Measurements from ENCODE around the gene ZNF205. TPM values are rescaled to one million over a fixed set of nuclear protein-coding genes. Genes with fewer than 3 reads are reported as not detected.

ZNF205 gene
- total and polyA plus RNA-seq, 2 of the 13 experiments (the other 11 are each of a cell fraction or from before 2014, with no cell fraction given): 5.8 to 10.2 TPM

DNA sequence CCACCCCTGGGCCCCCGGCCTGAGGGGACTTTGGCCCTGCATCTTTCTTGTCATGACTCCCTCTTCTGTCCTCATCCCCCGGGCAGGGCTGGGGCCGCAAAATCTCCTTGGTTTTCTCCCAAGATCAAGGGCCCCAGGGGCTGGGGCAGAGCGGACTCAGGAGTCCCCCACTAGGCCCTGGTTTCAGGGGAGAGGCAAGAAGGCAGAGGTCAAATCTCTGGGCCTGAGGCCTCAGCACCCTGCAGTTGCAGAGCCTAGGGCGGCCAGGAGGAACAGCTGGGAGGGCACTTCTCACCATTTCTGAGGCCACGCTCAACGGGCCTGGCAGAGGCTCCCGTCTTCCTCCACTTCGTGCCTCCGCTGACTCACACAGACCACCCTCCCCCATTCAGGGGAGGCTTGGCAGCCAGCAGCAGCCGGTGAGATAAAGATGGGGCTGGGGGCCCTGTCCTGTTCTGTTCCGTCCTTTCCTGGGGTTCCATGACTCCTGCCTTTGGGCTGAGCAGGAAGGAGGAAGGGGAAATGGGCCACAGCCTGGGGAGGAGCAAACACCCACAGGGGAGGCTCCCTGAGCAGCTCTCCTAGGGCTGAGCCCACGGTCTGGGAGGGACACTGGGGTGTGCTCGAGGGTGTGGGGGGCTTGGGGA, 25.7 kb upstream of the ZNF205 start (continued):
- TF ChIP-seq UBTF (CRISPR knock-in tag; IDR thresholded peaks at IDR 0.05) (peak; percentile 63), ZNF232 (CRISPR knock-in tag; IDR thresholded peaks at IDR 0.05; ENCODE audit: borderline replicate concordance) (peak; percentile 40; the same call in 1 of the 2 replicates), ZNF441 (CRISPR knock-in tag; IDR thresholded peaks at IDR 0.05; ENCODE audit: borderline replicate concordance) (0 out of 2 replicates have a peak, but pooled peaks have one; percentile 59), YEATS2 (CRISPR knock-in tag; IDR thresholded peaks at IDR 0.05; ENCODE audit: borderline replicate concordance) (peak; percentile 24; the same call in 1 of the 2 replicates), PPARG (CRISPR knock-in tag; conservative IDR thresholded peaks at IDR 0.05) (0 out of 2 replicates have a peak, but pooled peaks have one; percentile 3), ZKSCAN1 (IDR thresholded peaks at IDR 0.05; ENCODE audit: low read length) (no peak), ZNF614 (CRISPR knock-in tag; IDR thresholded peaks at IDR 0.05; ENCODE audit: borderline replicate concordance) (0 out of 2 replicates have a peak, but pooled peaks have one; percentile 18), RARG (CRISPR knock-in tag; IDR thresholded peaks at IDR 0.05; ENCODE audit: low read depth) (peak; percentile 67; the same call in 1 of the 2 replicates), NBN (conservative IDR thresholded peaks at IDR 0.05) (no peak), DNMT1 (CRISPR knock-in tag; IDR thresholded peaks at IDR 0.05) (no peak), ZNF552 (CRISPR knock-in tag; IDR thresholded peaks at IDR 0.05; ENCODE audit: borderline replicate concordance) (0 out of 2 replicates have a peak, but pooled peaks have one; percentile 21), HNF4A (CRISPR knock-in tag; IDR thresholded peaks at IDR 0.05) (peak; percentile 90), THAP11 (CRISPR knock-in tag; IDR thresholded peaks at IDR 0.05) (peak; percentile 23; the same call in 1 of the 2 replicates), ZNF263 (CRISPR knock-in tag; IDR thresholded peaks at IDR 0.05) (peak; percentile 17; the same call in 1 of the 2 replicates), MIER3 (CRISPR knock-in tag; IDR thresholded peaks at IDR 0.05; ENCODE audit: borderline replicate concordance) (0 out of 2 replicates have a peak, but pooled peaks have one; percentile 38), ZNF768 (CRISPR knock-in tag; IDR thresholded peaks at IDR 0.05) (peak; percentile 37), DMTF1 (CRISPR knock-in tag; IDR thresholded peaks at IDR 0.05) (0 out of 2 replicates have a peak, but pooled peaks have one; percentile 36), GATAD1 (CRISPR knock-in tag; IDR thresholded peaks at IDR 0.05) (0 out of 2 replicates have a peak, but pooled peaks have one; percentile 19), ZNF331 (CRISPR knock-in tag; IDR thresholded peaks at IDR 0.05) (peak; percentile 19; the same call in 1 of the 2 replicates), HOXA3 (CRISPR knock-in tag; IDR thresholded peaks at IDR 0.05) (peak; percentile 52; the same call in 1 of the 2 replicates), ZNF501 (CRISPR knock-in tag; IDR thresholded peaks at IDR 0.05) (peak; percentile 71; the same call in 1 of the 2 replicates)
- TF ChIP-seq, protein P1, sequence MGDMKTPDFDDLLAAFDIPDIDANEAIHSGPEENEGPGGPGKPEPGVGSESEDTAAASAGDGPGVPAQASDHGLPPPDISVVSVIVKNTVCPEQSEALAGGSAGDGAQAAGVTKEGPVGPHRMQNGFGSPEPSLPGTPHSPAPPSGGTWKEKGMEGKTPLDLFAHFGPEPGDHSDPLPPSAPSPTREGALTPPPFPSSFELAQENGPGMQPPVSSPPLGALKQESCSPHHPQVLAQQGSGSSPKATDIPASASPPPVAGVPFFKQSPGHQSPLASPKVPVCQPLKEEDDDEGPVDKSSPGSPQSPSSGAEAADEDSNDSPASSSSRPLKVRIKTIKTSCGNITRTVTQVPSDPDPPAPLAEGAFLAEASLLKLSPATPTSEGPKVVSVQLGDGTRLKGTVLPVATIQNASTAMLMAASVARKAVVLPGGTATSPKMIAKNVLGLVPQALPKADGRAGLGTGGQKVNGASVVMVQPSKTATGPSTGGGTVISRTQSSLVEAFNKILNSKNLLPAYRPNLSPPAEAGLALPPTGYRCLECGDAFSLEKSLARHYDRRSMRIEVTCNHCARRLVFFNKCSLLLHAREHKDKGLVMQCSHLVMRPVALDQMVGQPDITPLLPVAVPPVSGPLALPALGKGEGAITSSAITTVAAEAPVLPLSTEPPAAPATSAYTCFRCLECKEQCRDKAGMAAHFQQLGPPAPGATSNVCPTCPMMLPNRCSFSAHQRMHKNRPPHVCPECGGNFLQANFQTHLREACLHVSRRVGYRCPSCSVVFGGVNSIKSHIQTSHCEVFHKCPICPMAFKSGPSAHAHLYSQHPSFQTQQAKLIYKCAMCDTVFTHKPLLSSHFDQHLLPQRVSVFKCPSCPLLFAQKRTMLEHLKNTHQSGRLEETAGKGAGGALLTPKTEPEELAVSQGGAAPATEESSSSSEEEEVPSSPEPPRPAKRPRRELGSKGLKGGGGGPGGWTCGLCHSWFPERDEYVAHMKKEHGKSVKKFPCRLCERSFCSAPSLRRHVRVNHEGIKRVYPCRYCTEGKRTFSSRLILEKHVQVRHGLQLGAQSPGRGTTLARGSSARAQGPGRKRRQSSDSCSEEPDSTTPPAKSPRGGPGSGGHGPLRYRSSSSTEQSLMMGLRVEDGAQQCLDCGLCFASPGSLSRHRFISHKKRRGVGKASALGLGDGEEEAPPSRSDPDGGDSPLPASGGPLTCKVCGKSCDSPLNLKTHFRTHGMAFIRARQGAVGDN (CRISPR knock-in tag; IDR thresholded peaks at IDR 0.05): peak; percentile 76

Measured in HepG2 (cell line).